CD4-positive, alpha-beta T cell treated with Interleukin-10 for 1 hour (primary cell): ENCODE measurements around the gene CYB561D2.

Experiments used
- DNase-seq: peaks from one replicate; pipeline ENCODE4 v3.0.0-alpha.2; 2020

The CYB561D2 gene

GRCh38 chr3:50369012-50369670, 18.5 kb downstream of the CYB561D2 start:
- DNase-seq: no peak

- DNase-seq: no peak
Observed at GRCh38 chr3:50370594-50370993, 19.9 kb downstream of the CYB561D2 start.

- DNase-seq: no peak
Observed at GRCh38 chr3:50371133-50371685, 20.5 kb downstream of the CYB561D2 start.

- DNase-seq: no peak
Observed at GRCh38 chr3:50372349-50372748, 21.7 kb downstream of the CYB561D2 start.

GRCh38 chr3:50373146-50374051, 22.7 kb downstream of the CYB561D2 start:
- no peak for DNase-seq

GRCh38 chr3:50374363-50375257, 23.9 kb downstream of the CYB561D2 start:
- DNase-seq: no peak

- DNase-seq: no peak
Observed at GRCh38 chr3:50375258-50375931, 24.7 kb downstream of the CYB561D2 start.

- no peak for DNase-seq
Observed at GRCh38 chr3:50378024-50378423, 27.4 kb downstream of the CYB561D2 start.

- no peak for DNase-seq
Observed at GRCh38 chr3:50378757-50379156, 28.1 kb downstream of the CYB561D2 start.

GRCh38 chr3:50380405-50381085, 29.9 kb downstream of the CYB561D2 start:
- DNase-seq: no peak

GRCh38 chr3:50381383-50381782, 30.7 kb downstream of the CYB561D2 start:
- no peak for DNase-seq

- no peak for DNase-seq
Observed at GRCh38 chr3:50382722-50383121, 32.1 kb downstream of the CYB561D2 start.

GRCh38 chr3:50383750-50384149, 33.1 kb downstream of the CYB561D2 start:
- DNase-seq: no peak

- no peak for DNase-seq
Observed at GRCh38 chr3:50385754-50386153, 35.1 kb downstream of the CYB561D2 start.

GRCh38 chr3:50388016-50388719, 37.5 kb downstream of the CYB561D2 start:
- DNase-seq: no peak

- DNase-seq: no peak
Observed at GRCh38 chr3:50388720-50389413, 38.2 kb downstream of the CYB561D2 start.

GRCh38 chr3:50389414-50389767, 38.7 kb downstream of the CYB561D2 start:
- DNase-seq: no peak

GRCh38 chr3:50390508-50391224, 40.0 kb downstream of the CYB561D2 start:
- no peak for DNase-seq

GRCh38 chr3:50392101-50392715, 41.5 kb downstream of the CYB561D2 start:
- DNase-seq: no peak
